ENCODE measurements around the gene PRR19.
"Not testable (repeated sequence)": the region's sequence is repeated elsewhere in the genome, so short reads cannot be mapped to it uniquely, and the experiment has no call there.

PRR19 gene

GRCh38 chr19:42261763-42262162, 40.2 kb upstream of the PRR19 start:
- Histone ChIP-seq H3K4me1 (ENCODE audit: control insufficient read depth in 5 of 5, insufficient read depth in 5 of 5, low read length in 5 of 5) (peaks cover 0 to 2% (median 0%) of the 10 kb centered on the region in 5 donors), H3K9ac (ENCODE audit: low read length in 5 of 5) (no peak overlapping the region), H3K4me3 (ENCODE audit: low read depth in 1 of 5, low read length in 5 of 5) (no peak overlapping the region), H3K27ac (ENCODE audit: low read depth, low read length) (no peak overlapping the region), H3K36me3 (ENCODE audit: control insufficient read depth in 5 of 5, insufficient read depth in 5 of 5, low read length in 5 of 5) (no peaks in the 10 kb centered on the region), H3K9me3 (ENCODE audit: control insufficient read depth in 5 of 5, low read length in 5 of 5) (no peaks in the 10 kb centered on the region), H3K27me3 (ENCODE audit: control insufficient read depth in 5 of 5, insufficient read depth in 4 of 5, low read length in 5 of 5) (no peaks in the 10 kb centered on the region)

GRCh38 chr19:42266105-42266504, 35.8 kb upstream of the PRR19 start:
- H3K9ac ChIP-seq (ENCODE audit: low read length in 5 of 5); H3K27ac ChIP-seq (ENCODE audit: low read depth, low read length); H3K4me3 ChIP-seq (ENCODE audit: low read depth in 1 of 5, low read length in 5 of 5): not testable (repeated sequence)

GRCh38 chr19:42266928-42267603, 34.9 kb upstream of the PRR19 start:
- H3K9ac ChIP-seq (ENCODE audit: low read length in 5 of 5); H3K9me3 ChIP-seq (ENCODE audit: control insufficient read depth in 5 of 5, low read length in 5 of 5); H3K27me3 ChIP-seq (ENCODE audit: control insufficient read depth in 5 of 5, insufficient read depth in 4 of 5, low read length in 5 of 5); H3K36me3 ChIP-seq (ENCODE audit: control insufficient read depth in 5 of 5, insufficient read depth in 5 of 5, low read length in 5 of 5): not testable (repeated sequence)
- Histone ChIP-seq H3K4me1 (ENCODE audit: control insufficient read depth in 5 of 5, insufficient read depth in 5 of 5, low read length in 5 of 5) (peaks cover 12 to 32% (median 28%) of the 10 kb centered on the region in 5 donors), H3K4me3 (ENCODE audit: low read depth in 1 of 5, low read length in 5 of 5) (peak overlapping the region in 1 of 5 donors; percentile 85), H3K27ac (ENCODE audit: low read depth, low read length) (peak overlapping the region; percentile 98)

More at GRCh38 chr19:42266105-42266504, 35.8 kb upstream of the PRR19 start:
- H3K9me3 ChIP-seq (ENCODE audit: control insufficient read depth in 5 of 5, low read length in 5 of 5); H3K36me3 ChIP-seq (ENCODE audit: control insufficient read depth in 5 of 5, insufficient read depth in 5 of 5, low read length in 5 of 5); H3K27me3 ChIP-seq (ENCODE audit: control insufficient read depth in 5 of 5, insufficient read depth in 4 of 5, low read length in 5 of 5): not testable (repeated sequence)
- peaks cover 10 to 25% (median 24%) of the 10 kb centered on the region in 5 donors for H3K4me1 ChIP-seq (ENCODE audit: control insufficient read depth in 5 of 5, insufficient read depth in 5 of 5, low read length in 5 of 5)

- Histone ChIP-seq H3K27me3 (ENCODE audit: control insufficient read depth in 5 of 5, insufficient read depth in 4 of 5, low read length in 5 of 5) (peaks cover 0 to 5% (median 0%) of the 10 kb centered on the region in 5 donors), H3K27ac (ENCODE audit: low read depth, low read length) (peak overlapping the region; percentile 98)
These were observed 34.2 kb upstream of the PRR19 start for GRCh38 chr19:42267644-42268141.

GRCh38 chr19:42268142-42268703, 33.7 kb upstream of the PRR19 start:
- peaks cover 0 to 5% (median 0%) of the 10 kb centered on the region in 5 donors for H3K27me3 ChIP-seq (ENCODE audit: control insufficient read depth in 5 of 5, insufficient read depth in 4 of 5, low read length in 5 of 5)
- H3K4me1 ChIP-seq (ENCODE audit: control insufficient read depth in 5 of 5, insufficient read depth in 5 of 5, low read length in 5 of 5) = peaks cover 12 to 32% (median 28%) of the 10 kb centered on the region in 5 donors
- H3K27ac ChIP-seq (ENCODE audit: low read depth, low read length) = peak overlapping the region; percentile 98
- H3K9me3 ChIP-seq (ENCODE audit: control insufficient read depth in 5 of 5, low read length in 5 of 5) = no peaks in the 10 kb centered on the region
- H3K4me3 ChIP-seq (ENCODE audit: low read depth in 1 of 5, low read length in 5 of 5) = peak overlapping the region; percentile 76 to 94 (median 85)
- H3K36me3 ChIP-seq (ENCODE audit: control insufficient read depth in 5 of 5, insufficient read depth in 5 of 5, low read length in 5 of 5) = peaks cover 0 to 19% (median 15%) of the 10 kb centered on the region in 5 donors
- H3K9ac ChIP-seq (ENCODE audit: low read length in 5 of 5) = peak overlapping the region; percentile 87 to 98 (median 96)

More at GRCh38 chr19:42267644-42268141, 34.2 kb upstream of the PRR19 start:
- peak overlapping the region; percentile 76 to 94 (median 85) for H3K4me3 ChIP-seq (ENCODE audit: low read depth in 1 of 5, low read length in 5 of 5)
- peaks cover 12 to 32% (median 28%) of the 10 kb centered on the region in 5 donors for H3K4me1 ChIP-seq (ENCODE audit: control insufficient read depth in 5 of 5, insufficient read depth in 5 of 5, low read length in 5 of 5)
- peak overlapping the region in 4 of 5 donors; percentile 65 to 86 (median 81) for H3K9ac ChIP-seq (ENCODE audit: low read length in 5 of 5)
- H3K9me3 ChIP-seq (ENCODE audit: control insufficient read depth in 5 of 5, low read length in 5 of 5) = no peaks in the 10 kb centered on the region
- peaks cover 0 to 14% (median 10%) of the 10 kb centered on the region in 5 donors for H3K36me3 ChIP-seq (ENCODE audit: control insufficient read depth in 5 of 5, insufficient read depth in 5 of 5, low read length in 5 of 5)

- Histone ChIP-seq H3K27me3 (ENCODE audit: control insufficient read depth in 5 of 5, insufficient read depth in 4 of 5, low read length in 5 of 5) (peaks cover 0 to 5% (median 0%) of the 10 kb centered on the region in 5 donors), H3K4me3 (ENCODE audit: low read depth in 1 of 5, low read length in 5 of 5) (peak within 1 kb of the TSS; percentile 76 to 96 (median 85)), H3K9me3 (ENCODE audit: control insufficient read depth in 5 of 5, low read length in 5 of 5) (no peaks in the 10 kb centered on the region), H3K36me3 (ENCODE audit: control insufficient read depth in 5 of 5, insufficient read depth in 5 of 5, low read length in 5 of 5) (peaks cover 0 to 26% (median 22%) of the 10 kb centered on the region in 5 donors), H3K9ac (ENCODE audit: low read length in 5 of 5) (peak within 1 kb of the TSS; percentile 90 to 98 (median 96)), H3K27ac (ENCODE audit: low read depth, low read length) (peak within 1 kb of the TSS; percentile 98), H3K4me1 (ENCODE audit: control insufficient read depth in 5 of 5, insufficient read depth in 5 of 5, low read length in 5 of 5) (peaks cover 12 to 32% (median 28%) of the 10 kb centered on the region in 5 donors)
These were observed 33.0 kb upstream of the PRR19 start, which contains the start of gene CIC for GRCh38 chr19:42268704-42269477. TSS of gene CIC (plus strand) at chr19:42269252. CDS start at chr19:42271784, 2,532 bp downstream.

GRCh38 chr19:42269478-42270345, 32.2 kb upstream of the PRR19 start:
- Histone ChIP-seq H3K27ac (ENCODE audit: low read depth, low read length) (peak overlapping the region; percentile 97), H3K36me3 (ENCODE audit: control insufficient read depth in 5 of 5, insufficient read depth in 5 of 5, low read length in 5 of 5) (peaks cover 0 to 33% (median 30%) of the 10 kb centered on the region in 5 donors), H3K27me3 (ENCODE audit: control insufficient read depth in 5 of 5, insufficient read depth in 4 of 5, low read length in 5 of 5) (peaks cover 0 to 5% (median 0%) of the 10 kb centered on the region in 5 donors), H3K9me3 (ENCODE audit: control insufficient read depth in 5 of 5, low read length in 5 of 5) (no peaks in the 10 kb centered on the region), H3K9ac (ENCODE audit: low read length in 5 of 5) (peak overlapping the region; percentile 85 to 96 (median 86)), H3K4me3 (ENCODE audit: low read depth in 1 of 5, low read length in 5 of 5) (peak overlapping the region; percentile 68 to 96 (median 77)), H3K4me1 (ENCODE audit: control insufficient read depth in 5 of 5, insufficient read depth in 5 of 5, low read length in 5 of 5) (peaks cover 12 to 35% (median 28%) of the 10 kb centered on the region in 5 donors)

- Histone ChIP-seq H3K4me3 (ENCODE audit: low read depth in 1 of 5, low read length in 5 of 5) (peak overlapping the region; percentile 68 to 96 (median 77)), H3K27ac (ENCODE audit: low read depth, low read length) (peak overlapping the region; percentile 97), H3K9me3 (ENCODE audit: control insufficient read depth in 5 of 5, low read length in 5 of 5) (no peaks in the 10 kb centered on the region), H3K9ac (ENCODE audit: low read length in 5 of 5) (peak overlapping the region; percentile 85 to 96 (median 86)), H3K4me1 (ENCODE audit: control insufficient read depth in 5 of 5, insufficient read depth in 5 of 5, low read length in 5 of 5) (peaks cover 12 to 40% (median 32%) of the 10 kb centered on the region in 5 donors), H3K27me3 (ENCODE audit: control insufficient read depth in 5 of 5, insufficient read depth in 4 of 5, low read length in 5 of 5) (peaks cover 0 to 5% (median 0%) of the 10 kb centered on the region in 5 donors), H3K36me3 (ENCODE audit: control insufficient read depth in 5 of 5, insufficient read depth in 5 of 5, low read length in 5 of 5) (peaks cover 0 to 40% (median 37%) of the 10 kb centered on the region in 5 donors)
These were observed 31.4 kb upstream of the PRR19 start for GRCh38 chr19:42270346-42271044.

Data from subcutaneous abdominal adipose tissue (tissue), 5 donors.